DOHH2 (cell line): ENCODE data around the gene B4GALT2.

Experiments used
- H3F3A ChIP-seq: fragments of 200-600 bp; sonication (generic), shearing (Covaris generic); 2 replicates; pipeline ENCODE4 v1.6.0; 2016; ENCODE audit warnings: antibody characterized with exemption, mild to moderate bottlenecking; ENCODE audit not compliant: control insufficient read depth, insufficient read depth
- H3K27ac ChIP-seq: fragments of 200-600 bp; sonication (generic); 2 replicates; pipeline ENCODE4 v1.5.1; 2014; ENCODE audit warnings: low read depth, mild to moderate bottlenecking, low read length, moderate library complexity
- H3K27me3 ChIP-seq: fragments of 200-600 bp; sonication (generic); 2 replicates; pipeline ENCODE4 v1.6.1; 2014; ENCODE audit warnings: mild to moderate bottlenecking, low read length, mixed read lengths; ENCODE audit not compliant: control insufficient read depth
- H3K36me3 ChIP-seq: fragments of 200-600 bp; sonication (generic); 2 replicates; pipeline ENCODE4 v1.6.1; 2014; ENCODE audit warnings: mild to moderate bottlenecking, low read length, moderate library complexity, mixed read lengths; ENCODE audit not compliant: control insufficient read depth
- H3K4me1 ChIP-seq: fragments of 200-600 bp; sonication (generic); 2 replicates; pipeline ENCODE4 v1.6.1; 2014; ENCODE audit warnings: mild to moderate bottlenecking, low read length, mixed read lengths; ENCODE audit not compliant: control insufficient read depth
- H3K4me2 ChIP-seq: fragments of 200-600 bp; sonication (generic); 2 replicates; pipeline ENCODE4 v1.6.0; 2014; ENCODE audit warnings: mild to moderate bottlenecking, low read length, moderate library complexity
- H3K4me3 ChIP-seq: fragments of 200-600 bp; sonication (generic); 2 replicates; pipeline ENCODE4 v1.5.1; 2014; ENCODE audit warnings: mild to moderate bottlenecking, low read length, mixed read lengths
- H3K79me2 ChIP-seq: fragments of 200-600 bp; sonication (generic); 2 replicates; pipeline ENCODE4 v1.6.1; 2014; ENCODE audit warnings: mild to moderate bottlenecking, low read length, mixed read lengths; ENCODE audit not compliant: control insufficient read depth
- H3K9me2 ChIP-seq: fragments of 200-600 bp; sonication (generic); replicated peaks from 2 replicates; pipeline ENCODE4 v1.6.1; 2014; ENCODE audit warnings: mild to moderate bottlenecking, low read length, mixed read lengths; ENCODE audit not compliant: control insufficient read depth
- H3K9me3 ChIP-seq: fragments of 200-600 bp; sonication (generic); 2 replicates; pipeline ENCODE4 v1.6.1; 2014; ENCODE audit warnings: antibody characterized with exemption, low read length, mixed read lengths; ENCODE audit not compliant: control insufficient read depth, insufficient read depth
- H4K20me1 ChIP-seq: fragments of 200-600 bp; sonication (generic); 2 replicates; pipeline ENCODE4 v1.6.0; 2014; ENCODE audit warnings: low read depth, mild to moderate bottlenecking, antibody characterized with exemption, low read length, moderate library complexity; ENCODE audit not compliant: control insufficient read depth, insufficient read depth
- CTCF ChIP-seq: fragments of 200-600 bp; sonication (generic); IDR thresholded peaks from one replicate; pipeline ENCODE4 v1.5.1; 2014; ENCODE audit warnings: antibody characterized with exemption, mild to moderate bottlenecking, low read depth, low read length; ENCODE audit not compliant: poor library complexity, severe bottlenecking
- EZH2phosphoT487 ChIP-seq: fragments of 200-600 bp; sonication (generic); IDR thresholded peaks from 2 replicates; pipeline ENCODE4 v1.6.1; 2017; ENCODE audit warnings: borderline replicate concordance, mild to moderate bottlenecking, antibody characterized with exemption, low read length, moderate library complexity, mixed read lengths

Gene B4GALT2

GRCh38 chr1:43952731-43953346 is 26.2 kb upstream of the B4GALT2 start:
- Histone ChIP-seq H3K36me3 (peaks cover 30% of the 10 kb centered on the region), H3F3A (no peaks in the 10 kb centered on the region), H3K9me3 (no peaks in the 10 kb centered on the region), H3K27me3 (no peaks in the 10 kb centered on the region), H4K20me1 (no peaks in the 10 kb centered on the region), H3K27ac (no peak overlapping the region), H3K4me1 (peaks cover 9% of the 10 kb centered on the region), H3K79me2 (peaks cover 36% of the 10 kb centered on the region), H3K4me3 (no peak overlapping the region), H3K4me2 (no peak overlapping the region), H3K9me2 (no peaks in the 10 kb centered on the region)
- TF ChIP-seq EZH2phosphoT487: no peak
- no peak for TF ChIP-seq CTCF

- peaks cover 35% of the 10 kb centered on the region for H3K36me3 ChIP-seq
- no peak overlapping the region for H3K4me2 ChIP-seq
- H3K9me3 ChIP-seq: no peaks in the 10 kb centered on the region
- no peak overlapping the region for H3K4me3 ChIP-seq
- H3K79me2 ChIP-seq: peaks cover 31% of the 10 kb centered on the region
- no peak for TF ChIP-seq CTCF
- TF ChIP-seq EZH2phosphoT487: no peak
- H3K27ac ChIP-seq: no peak overlapping the region
- no peaks in the 10 kb centered on the region for H3K27me3 ChIP-seq
- H3K9me2 ChIP-seq: no peaks in the 10 kb centered on the region
- H4K20me1 ChIP-seq: no peaks in the 10 kb centered on the region
- no peaks in the 10 kb centered on the region for H3F3A ChIP-seq
- H3K4me1 ChIP-seq: peaks cover 4% of the 10 kb centered on the region
These were observed 25.6 kb upstream of the B4GALT2 start for GRCh38 chr1:43953361-43953760.

- Histone ChIP-seq H3K36me3 (peaks cover 40% of the 10 kb centered on the region), H3K4me3 (no peak overlapping the region), H3K9me3 (no peaks in the 10 kb centered on the region), H3K4me2 (no peak overlapping the region), H3K27ac (no peak overlapping the region), H3K9me2 (no peaks in the 10 kb centered on the region), H4K20me1 (no peaks in the 10 kb centered on the region), H3K4me1 (no peaks in the 10 kb centered on the region), H3K27me3 (no peaks in the 10 kb centered on the region), H3K79me2 (peaks cover 24% of the 10 kb centered on the region), H3F3A (no peaks in the 10 kb centered on the region)
- TF ChIP-seq EZH2phosphoT487 (no peak), CTCF (no peak)
These were observed 25.0 kb upstream of the B4GALT2 start for GRCh38 chr1:43954036-43954435.
